ENCODE measurements around the gene GZMH.
"Not testable (repeated sequence)": the region's sequence is repeated elsewhere in the genome, so short reads cannot be mapped to it uniquely, and the experiment has no call there.

The GZMH gene

GRCh38 chr14:24597403-24597802 is 12.1 kb downstream of the GZMH start:
- DNase-seq (ENCODE audit: low read depth, low spot score), result no peak

GRCh38 chr14:24595073-24595808 is 14.2 kb downstream of the GZMH start:
- no peak overlapping the region for H3K27ac ChIP-seq
- peak; percentile 58 for DNase-seq (ENCODE audit: low read depth, low spot score)

More at GRCh38 chr14:24597403-24597802, 12.1 kb downstream of the GZMH start:
- H3K27ac ChIP-seq, result no peak overlapping the region

- DNase-seq (ENCODE audit: low read depth, low spot score); H3K27ac ChIP-seq: not testable (repeated sequence)
Observed at GRCh38 chr14:24591004-24591403, 18.5 kb downstream of the GZMH start.

- not testable (repeated sequence) for H3K27ac ChIP-seq; DNase-seq (ENCODE audit: low read depth, low spot score)
Observed at GRCh38 chr14:24584402-24584801, 25.1 kb downstream of the GZMH start.

- no peak overlapping the region for H3K27ac ChIP-seq
- no peak for DNase-seq (ENCODE audit: low read depth, low spot score)
Observed at GRCh38 chr14:24578558-24578957, 30.9 kb downstream of the GZMH start.

GRCh38 chr14:24576771-24577170 is 32.7 kb downstream of the GZMH start:
- no peak for DNase-seq (ENCODE audit: low read depth, low spot score)
- H3K27ac ChIP-seq, result no peak overlapping the region

- no peak for DNase-seq (ENCODE audit: low read depth, low spot score)
- no peak within 1 kb of the TSS for H3K27ac ChIP-seq
Observed at GRCh38 chr14:24576182-24576581, 33.3 kb downstream of the GZMH start, which contains the start of gene CTSG. Gene CTSG (minus strand): TSS chr14:24576250. CDS start chr14:24576223, 27 bp downstream.

- H3K27ac ChIP-seq, result no peak overlapping the region
- no peak for DNase-seq (ENCODE audit: low read depth, low spot score)
Observed at GRCh38 chr14:24574206-24574774, 35.2 kb downstream of the GZMH start.

GRCh38 chr14:24566318-24566717 is 43.2 kb downstream of the GZMH start:
- no peak for DNase-seq (ENCODE audit: low read depth, low spot score)
- H3K27ac ChIP-seq, result no peak overlapping the region

- no peak overlapping the region for H3K27ac ChIP-seq
- DNase-seq (ENCODE audit: low read depth, low spot score), result no peak
Observed at GRCh38 chr14:24565766-24566165, 43.7 kb downstream of the GZMH start.

- H3K27ac ChIP-seq, result no peak overlapping the region
- DNase-seq (ENCODE audit: low read depth, low spot score), result no peak
Observed at GRCh38 chr14:24563505-24563904, 46.0 kb downstream of the GZMH start.

GRCh38 chr14:24556756-24557155 is 52.7 kb downstream of the GZMH start:
- DNase-seq (ENCODE audit: low read depth, low spot score), result peak; percentile 52
- peak overlapping the region; percentile 35 for H3K27ac ChIP-seq

Data from epithelial cell of prostate (primary cell).